Activated T-helper 1 cell treated with anti-CD3 and anti-CD28 coated beads, Interleukin-12 subunit alpha, Interleukin-12 subunit beta, Interleukin-2, Interleukin-4 antibody, amounts not matched to agents 30 ng/mL and 10 ng/mL and 1 ng/mL, durations not matched to agents 14 hours and 24 hours and 36 hours (primary cell): ENCODE data around the gene TRRAP. TPM values are rescaled to one million over a fixed set of nuclear protein-coding genes. Genes with fewer than 3 reads are reported as not detected.

Source experiments
- DNase-seq: peaks from one replicate; pipeline ENCODE4 v3.0.0; 2021; ENCODE audit warnings: low spot score
- H3K27ac Mint-ChIP-seq: one replicate; pipeline ENCODE4 v1.8.0; 2021; ENCODE audit warnings: mild to moderate bottlenecking, mixed read lengths
- H3K27me3 Mint-ChIP-seq: one replicate; pipeline ENCODE4 v1.8.0; 2022; ENCODE audit warnings: mild to moderate bottlenecking, moderate library complexity, mixed read lengths; ENCODE audit not compliant: insufficient read depth
- H3K36me3 Mint-ChIP-seq: one replicate; pipeline ENCODE4 v1.8.0; 2021; ENCODE audit warnings: low read depth, mixed read lengths
- H3K4me1 Mint-ChIP-seq: one replicate; pipeline ENCODE4 v1.8.0; 2021; ENCODE audit warnings: low read depth, mixed read lengths
- H3K4me3 Mint-ChIP-seq: one replicate; pipeline ENCODE4 v1.8.0; 2021; ENCODE audit warnings: mild to moderate bottlenecking, moderate library complexity, mixed read lengths
- H3K9me3 Mint-ChIP-seq: one replicate; pipeline ENCODE4 v1.8.0; 2021; ENCODE audit warnings: mixed read lengths
- intact Hi-C: fragments of 100-400 bp; cut with micrococcal nuclease; formaldehyde crosslinking; loops from one replicate; pipeline ENCODE4 v1.15.1; 2024
- total RNA-seq: library from RNA; stranded (reverse); gene quantifications from 2 replicates; pipeline ENCODE4 v1.2.3, GENCODE V29; 2022

The TRRAP gene
- total RNA-seq, 1 donor from 2014 or later = 66.9 TPM

GRCh38 chr7:98974205-98974604, 95.9 kb downstream of the TRRAP start:
- Mint-ChIP-seq H3K9me3 (no peaks in the 10 kb centered on the region), H3K4me1 (no peaks in the 10 kb centered on the region), H3K4me3 (no peak overlapping the region), H3K36me3 (peaks cover 61% of the 10 kb centered on the region), H3K27me3 (no peaks in the 10 kb centered on the region), H3K27ac (no peak overlapping the region)
- intact Hi-C loops = no loop called here
- no peak for DNase-seq

GRCh38 chr7:98974906-98975816, 96.8 kb downstream of the TRRAP start:
- no peak overlapping the region for H3K4me3 Mint-ChIP-seq
- no peaks in the 10 kb centered on the region for H3K9me3 Mint-ChIP-seq
- H3K27me3 Mint-ChIP-seq = no peaks in the 10 kb centered on the region
- no peak overlapping the region for H3K27ac Mint-ChIP-seq
- DNase-seq = no peak
- peaks cover 60% of the 10 kb centered on the region for H3K36me3 Mint-ChIP-seq
- intact Hi-C loops = no loop called here
- H3K4me1 Mint-ChIP-seq = no peaks in the 10 kb centered on the region

DNA sequence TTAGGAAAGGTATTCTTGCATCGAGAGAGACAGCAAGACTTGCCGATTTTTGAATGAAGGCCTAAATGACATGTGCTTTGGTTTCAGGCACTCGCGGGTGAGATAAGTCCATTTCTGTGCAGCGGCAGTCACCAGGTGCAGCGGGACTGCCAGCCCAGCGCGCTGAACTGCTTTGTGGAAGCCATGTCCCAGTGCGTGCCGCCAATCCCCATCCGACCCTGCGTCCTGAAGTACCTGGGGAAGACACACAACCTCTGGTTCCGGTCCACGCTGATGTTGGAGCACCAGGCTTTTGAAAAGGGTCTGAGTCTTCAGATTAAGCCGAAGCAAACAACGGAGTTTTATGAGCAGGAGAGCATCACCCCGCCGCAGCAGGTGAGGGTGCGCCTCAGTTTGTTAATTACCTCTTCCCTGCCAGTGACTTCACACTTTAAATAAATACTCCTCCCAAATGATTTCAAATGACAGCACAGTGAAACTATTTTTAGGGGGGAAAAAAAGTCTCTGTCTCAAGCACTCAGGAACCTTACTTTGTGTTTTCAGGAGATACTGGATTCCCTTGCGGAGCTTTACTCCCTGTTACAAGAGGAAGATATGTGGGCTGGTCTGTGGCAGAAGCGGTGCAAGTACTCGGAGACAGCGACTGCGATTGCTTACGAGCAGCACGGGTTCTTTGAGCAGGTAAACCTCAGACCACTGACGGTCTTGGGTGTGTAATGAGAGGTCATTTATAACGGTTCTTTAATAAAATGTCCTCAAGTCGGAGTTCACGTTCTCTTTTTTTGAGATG, 98.3 kb downstream of the TRRAP start:
- intact Hi-C loops = no loop called here
- no peak overlapping the region for H3K27ac Mint-ChIP-seq
- DNase-seq = no peak
- no peak overlapping the region for H3K4me3 Mint-ChIP-seq
- H3K27me3 Mint-ChIP-seq = no peaks in the 10 kb centered on the region
- no peaks in the 10 kb centered on the region for H3K9me3 Mint-ChIP-seq
- H3K4me1 Mint-ChIP-seq = no peaks in the 10 kb centered on the region
- H3K36me3 Mint-ChIP-seq = peaks cover 59% of the 10 kb centered on the region

GRCh38 chr7:98978672-98979071, 100.3 kb downstream of the TRRAP start:
- H3K4me1 Mint-ChIP-seq = no peaks in the 10 kb centered on the region
- no peak overlapping the region for H3K27ac Mint-ChIP-seq
- H3K27me3 Mint-ChIP-seq = no peaks in the 10 kb centered on the region
- no peak for DNase-seq
- H3K9me3 Mint-ChIP-seq = no peaks in the 10 kb centered on the region
- H3K4me3 Mint-ChIP-seq = no peak overlapping the region
- peaks cover 56% of the 10 kb centered on the region for H3K36me3 Mint-ChIP-seq
- intact Hi-C loops = no loop called here

GRCh38 chr7:98981701-98982100, 103.4 kb downstream of the TRRAP start:
- intact Hi-C loops = no loop called here
- no peaks in the 10 kb centered on the region for H3K27me3 Mint-ChIP-seq
- no peak for DNase-seq
- H3K36me3 Mint-ChIP-seq = peaks cover 64% of the 10 kb centered on the region
- H3K4me3 Mint-ChIP-seq = no peak overlapping the region
- H3K9me3 Mint-ChIP-seq = peaks cover 6% of the 10 kb centered on the region
- H3K27ac Mint-ChIP-seq = no peak overlapping the region
- H3K4me1 Mint-ChIP-seq = no peaks in the 10 kb centered on the region

GRCh38 chr7:98982686-98983085, 104.4 kb downstream of the TRRAP start:
- H3K36me3 Mint-ChIP-seq = peaks cover 67% of the 10 kb centered on the region
- no peaks in the 10 kb centered on the region for H3K27me3 Mint-ChIP-seq
- no peak for DNase-seq
- H3K4me1 Mint-ChIP-seq = no peaks in the 10 kb centered on the region
- H3K4me3 Mint-ChIP-seq = no peak overlapping the region
- H3K27ac Mint-ChIP-seq = no peak overlapping the region
- H3K9me3 Mint-ChIP-seq = peaks cover 6% of the 10 kb centered on the region
- intact Hi-C loops = no loop called here

GRCh38 chr7:98984126-98984525, 105.8 kb downstream of the TRRAP start:
- intact Hi-C loops = no loop called here
- Mint-ChIP-seq H3K4me1 (no peaks in the 10 kb centered on the region), H3K4me3 (no peak overlapping the region), H3K27me3 (no peaks in the 10 kb centered on the region), H3K9me3 (peaks cover 6% of the 10 kb centered on the region), H3K36me3 (peaks cover 73% of the 10 kb centered on the region), H3K27ac (no peak overlapping the region)
- DNase-seq = no peak

GRCh38 chr7:98985406-98985805, 107.1 kb downstream of the TRRAP start:
- intact Hi-C loops = no loop called here
- Mint-ChIP-seq H3K36me3 (peaks cover 75% of the 10 kb centered on the region), H3K27me3 (no peaks in the 10 kb centered on the region), H3K27ac (no peak overlapping the region), H3K4me3 (no peak overlapping the region), H3K9me3 (peaks cover 6% of the 10 kb centered on the region), H3K4me1 (no peaks in the 10 kb centered on the region)
- no peak for DNase-seq

DNA sequence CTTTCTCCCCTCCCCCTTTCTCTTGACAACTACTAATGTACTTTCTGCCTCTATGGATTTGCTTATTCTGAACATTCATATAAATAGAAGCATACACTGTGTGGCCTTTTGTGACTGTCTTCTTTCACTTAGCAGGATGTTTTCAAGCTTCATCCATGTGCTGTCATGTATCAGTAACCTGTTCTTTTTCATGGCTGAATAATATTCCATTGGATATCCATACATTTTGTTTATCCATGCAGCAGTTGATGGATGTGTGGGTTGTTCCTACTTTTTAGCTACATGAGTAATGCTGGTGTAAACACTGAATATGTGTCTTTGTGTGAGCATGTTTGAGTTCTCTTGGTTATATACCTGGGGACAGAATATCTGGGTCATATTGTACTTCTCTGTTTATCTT, 107.6 kb downstream of the TRRAP start:
- Mint-ChIP-seq H3K4me1 (no peaks in the 10 kb centered on the region), H3K9me3 (peaks cover 6% of the 10 kb centered on the region), H3K27me3 (no peaks in the 10 kb centered on the region), H3K4me3 (no peak overlapping the region), H3K27ac (no peak overlapping the region), H3K36me3 (peaks cover 74% of the 10 kb centered on the region)
- intact Hi-C loops = no loop called here
- no peak for DNase-seq

DNA sequence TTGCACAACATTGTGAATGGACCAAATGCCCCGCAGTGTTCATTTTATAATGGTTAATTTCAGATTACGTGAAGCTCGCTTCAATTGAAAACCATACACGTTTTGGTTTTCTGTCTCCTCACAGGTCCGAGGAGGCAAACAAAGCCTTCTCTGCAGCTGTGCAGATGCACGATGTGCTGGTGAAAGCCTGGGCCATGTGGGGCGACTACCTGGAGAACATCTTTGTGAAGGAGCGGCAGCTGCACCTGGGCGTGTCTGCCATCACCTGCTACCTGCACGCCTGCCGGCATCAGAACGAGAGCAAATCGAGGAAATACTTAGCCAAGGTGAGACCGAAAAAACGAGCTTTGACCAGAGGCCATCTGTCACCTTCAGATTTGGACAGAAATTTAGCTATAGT, 110.3 kb downstream of the TRRAP start:
- no peak for DNase-seq
- H3K36me3 Mint-ChIP-seq = peaks cover 71% of the 10 kb centered on the region
- H3K9me3 Mint-ChIP-seq = peaks cover 6% of the 10 kb centered on the region
- no peaks in the 10 kb centered on the region for H3K27me3 Mint-ChIP-seq
- no peak overlapping the region for H3K27ac Mint-ChIP-seq
- no peaks in the 10 kb centered on the region for H3K4me1 Mint-ChIP-seq
- no peak overlapping the region for H3K4me3 Mint-ChIP-seq
- intact Hi-C loops = no loop called here

- H3K9me3 Mint-ChIP-seq = peaks cover 6% of the 10 kb centered on the region
- no peak overlapping the region for H3K4me3 Mint-ChIP-seq
- H3K27me3 Mint-ChIP-seq = no peaks in the 10 kb centered on the region
- no peak overlapping the region for H3K27ac Mint-ChIP-seq
- intact Hi-C loops = no loop called here
- H3K36me3 Mint-ChIP-seq = peaks cover 62% of the 10 kb centered on the region
- DNase-seq = no peak
- H3K4me1 Mint-ChIP-seq = no peaks in the 10 kb centered on the region
Observed at GRCh38 chr7:98990356-98990755, 112.0 kb downstream of the TRRAP start.

DNA sequence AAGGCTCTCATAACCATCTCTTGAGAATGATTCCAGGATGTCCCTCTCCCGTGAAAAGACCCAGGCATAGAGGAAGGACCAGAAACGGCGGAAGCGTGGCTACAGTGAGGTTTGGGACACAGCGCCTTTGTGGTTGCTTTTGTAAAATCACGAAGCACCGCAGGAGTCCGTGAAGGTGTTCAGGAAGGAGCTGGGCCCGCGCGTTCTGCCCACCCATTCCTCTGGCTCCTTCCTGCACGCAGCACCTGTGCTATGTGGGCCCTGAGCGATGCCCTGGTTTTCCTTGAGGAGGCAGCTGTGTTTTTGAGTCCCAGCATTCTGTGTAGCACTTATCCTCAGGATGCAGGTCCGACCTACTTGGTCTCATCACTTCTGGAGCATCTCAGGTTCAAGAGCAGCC, 112.8 kb downstream of the TRRAP start:
- DNase-seq = no peak
- Mint-ChIP-seq H3K36me3 (peaks cover 62% of the 10 kb centered on the region), H3K4me3 (no peak overlapping the region), H3K27me3 (no peaks in the 10 kb centered on the region), H3K4me1 (peaks cover 5% of the 10 kb centered on the region), H3K9me3 (no peaks in the 10 kb centered on the region), H3K27ac (no peak overlapping the region)
- intact Hi-C loops = no loop called here

DNA sequence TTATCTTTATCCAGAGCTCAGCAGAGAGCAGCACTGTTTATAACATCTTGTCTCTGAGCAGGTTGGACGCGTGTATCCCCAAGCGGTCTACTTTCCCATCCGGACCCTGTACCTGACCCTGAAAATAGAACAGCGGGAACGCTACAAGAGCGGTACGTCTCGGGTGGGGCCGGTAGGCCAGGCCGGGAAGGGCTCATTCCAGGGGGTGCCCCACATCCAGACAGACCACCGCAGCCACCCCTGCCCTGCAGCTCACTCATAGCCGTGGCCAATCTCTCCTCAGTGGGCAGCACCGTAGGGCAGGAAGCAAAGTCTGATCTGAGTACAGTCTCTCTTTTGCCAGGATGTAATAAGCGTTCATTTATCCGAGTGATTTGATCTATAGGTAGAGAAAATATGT, 113.7 kb downstream of the TRRAP start:
- no peak overlapping the region for H3K4me3 Mint-ChIP-seq
- no peak for DNase-seq
- H3K4me1 Mint-ChIP-seq = peaks cover 6% of the 10 kb centered on the region
- peaks cover 54% of the 10 kb centered on the region for H3K36me3 Mint-ChIP-seq
- H3K27me3 Mint-ChIP-seq = no peaks in the 10 kb centered on the region
- H3K27ac Mint-ChIP-seq = no peak overlapping the region
- no peaks in the 10 kb centered on the region for H3K9me3 Mint-ChIP-seq
- intact Hi-C loops = no loop called here
